HG03097 (cell line): ENCODE measurements around the gene TMEM239.
"Not testable (repeated sequence)": the region's sequence is repeated elsewhere in the genome, so short reads cannot be mapped to it uniquely, and the experiment has no call there.

Source experiments
- ATAC-seq: cut with Tn5 transposase; IDR thresholded peaks from one replicate; pipeline ENCODE4 v1.9.1; 2021; ENCODE audit not compliant: unreplicated experiment, low FRiP score

TMEM239 gene

GRCh38 chr20:2799271-2799670, 16.9 kb upstream of the TMEM239 start:
- no peak for ATAC-seq

GRCh38 chr20:2799688-2800520, 16.3 kb upstream of the TMEM239 start:
- ATAC-seq, result peak; percentile 14

DNA sequence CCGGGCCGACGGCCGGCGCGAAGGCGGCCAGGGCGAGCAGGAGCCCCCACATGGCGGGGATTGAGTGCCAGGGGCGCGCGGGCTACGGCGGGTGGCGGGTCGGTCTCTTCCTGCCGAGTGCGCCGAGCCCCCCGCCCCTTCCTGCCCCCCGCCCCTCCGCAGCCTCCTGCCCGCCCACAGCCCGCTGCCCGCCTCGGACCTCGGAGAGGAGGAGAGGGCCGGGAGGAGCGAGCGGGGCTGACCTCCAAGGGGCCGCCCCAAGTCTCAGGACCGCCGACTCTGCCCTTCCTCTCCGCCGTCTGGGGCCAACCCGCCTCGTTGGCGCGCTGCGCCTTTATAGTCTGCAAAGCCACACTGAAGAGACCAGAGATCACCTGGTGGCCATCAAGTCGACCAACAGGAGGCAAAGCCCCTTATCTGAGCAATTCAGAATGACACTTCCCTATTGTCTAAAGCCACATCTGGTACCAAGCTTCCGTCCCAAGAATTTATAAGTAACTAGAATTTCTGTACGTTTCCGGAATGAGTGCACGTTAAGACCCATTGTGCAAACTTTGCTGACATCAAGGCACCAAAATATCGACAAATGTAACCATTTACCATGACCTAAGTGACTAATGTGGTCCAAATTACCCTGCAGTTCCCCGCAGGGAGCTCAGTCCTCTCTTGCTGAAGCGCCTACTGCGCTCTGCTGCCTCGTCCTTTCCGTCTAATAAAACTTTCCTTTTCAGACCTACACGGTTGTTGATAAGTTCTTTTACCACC, 15.5 kb upstream of the TMEM239 start, which contains the start of gene CPXM1:
CPXM1 (minus strand) TSS at position 107 of the 765 bp plus-strand sequence; CDS start at position 52, 55 bp downstream.
- ATAC-seq, result peak; percentile 53

- ATAC-seq, result no peak
These were observed 14.9 kb upstream of the TMEM239 start for GRCh38 chr20:2801286-2801728.

DNA sequence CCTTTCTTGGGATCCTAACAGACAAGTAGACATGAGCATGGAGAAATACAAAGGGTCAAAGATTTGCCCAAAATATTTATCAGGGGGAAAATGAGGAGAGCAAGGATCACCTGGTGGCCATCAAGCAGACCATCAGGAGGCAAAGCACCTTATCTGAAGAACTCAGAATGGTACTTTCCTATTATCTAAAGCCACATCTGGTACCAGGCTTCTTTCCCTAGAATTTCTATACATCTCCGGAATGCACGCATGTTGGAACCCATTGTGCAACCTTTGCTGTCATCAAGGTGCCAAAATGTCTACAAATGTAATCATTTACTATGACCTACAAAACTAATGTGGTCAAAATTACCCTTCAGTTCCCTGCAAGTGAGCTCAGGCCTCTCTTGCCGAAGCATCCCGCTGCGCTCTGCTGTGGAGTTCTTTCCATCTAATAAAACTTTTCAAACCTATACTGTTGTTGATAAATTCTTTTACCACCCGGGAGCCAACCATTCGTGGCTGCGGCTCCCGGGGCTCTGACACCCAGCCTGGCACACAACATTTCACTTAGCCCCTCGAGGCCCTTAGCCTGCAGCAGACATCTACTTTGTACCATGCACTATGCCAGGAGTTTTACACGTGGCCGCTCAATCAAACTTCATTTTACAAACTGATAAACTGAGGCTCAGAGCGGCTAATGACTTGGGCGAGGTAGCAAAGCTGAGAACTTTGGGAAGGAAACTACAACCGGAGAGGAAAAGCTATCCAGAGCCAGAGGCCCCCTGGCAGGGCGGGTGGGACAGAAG, 11.9 kb upstream of the TMEM239 start:
- ATAC-seq, result no peak

DNA sequence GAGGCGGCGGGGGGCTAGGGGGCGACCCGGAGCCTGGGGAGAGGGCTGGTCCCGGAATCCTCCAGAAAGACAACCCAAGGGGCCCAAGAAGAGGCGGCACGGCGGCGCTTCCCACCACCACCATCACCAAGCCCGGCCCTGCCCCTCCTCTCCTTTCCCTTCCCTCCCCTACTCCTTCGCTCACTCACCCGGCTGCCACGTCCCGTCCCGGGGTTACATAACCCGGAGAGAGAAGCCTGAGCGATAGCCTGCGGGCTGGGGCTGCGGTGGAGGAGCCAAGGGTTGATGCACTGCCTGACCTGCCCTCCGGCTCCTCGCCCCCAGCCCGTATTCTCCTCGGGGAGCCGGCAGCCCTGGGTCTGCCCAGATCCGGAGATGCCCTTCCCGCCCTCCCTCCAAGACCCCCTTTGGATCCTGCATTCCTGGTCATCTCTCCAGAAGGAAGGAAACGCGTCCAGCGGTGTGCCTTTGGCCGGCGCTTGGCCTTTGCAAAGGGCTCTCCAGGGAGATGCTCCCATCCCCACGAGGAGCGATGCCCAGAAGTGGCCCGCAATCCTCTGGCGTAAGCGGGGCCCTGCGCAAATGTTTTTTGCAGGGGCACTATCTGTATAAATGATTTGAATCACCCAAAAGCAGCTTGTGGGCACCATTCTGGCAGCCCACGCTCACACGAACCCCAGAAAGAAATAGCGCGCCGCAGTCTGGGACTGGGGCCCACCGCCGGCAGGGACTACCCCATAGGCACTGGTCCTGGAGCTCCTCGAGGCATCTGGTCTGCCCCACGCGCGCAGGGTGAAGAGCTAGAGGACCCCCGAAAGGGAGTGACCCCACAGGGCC, 11.1 kb upstream of the TMEM239 start:
- no peak for ATAC-seq

- no peak for ATAC-seq
These were observed 10.3 kb upstream of the TMEM239 start for GRCh38 chr20:2805689-2806350.

- no peak for ATAC-seq
These were observed 9.8 kb upstream of the TMEM239 start for GRCh38 chr20:2806351-2806701.

- ATAC-seq, result no peak
These were observed 9.1 kb upstream of the TMEM239 start for GRCh38 chr20:2807019-2807418.

GRCh38 chr20:2807929-2808328, 8.2 kb upstream of the TMEM239 start:
- ATAC-seq, result not testable (repeated sequence)

- no peak for ATAC-seq
These were observed 6.5 kb upstream of the TMEM239 start for GRCh38 chr20:2809690-2810089.

- no peak for ATAC-seq
These were observed 4.0 kb upstream of the TMEM239 start for GRCh38 chr20:2812189-2812588.

DNA sequence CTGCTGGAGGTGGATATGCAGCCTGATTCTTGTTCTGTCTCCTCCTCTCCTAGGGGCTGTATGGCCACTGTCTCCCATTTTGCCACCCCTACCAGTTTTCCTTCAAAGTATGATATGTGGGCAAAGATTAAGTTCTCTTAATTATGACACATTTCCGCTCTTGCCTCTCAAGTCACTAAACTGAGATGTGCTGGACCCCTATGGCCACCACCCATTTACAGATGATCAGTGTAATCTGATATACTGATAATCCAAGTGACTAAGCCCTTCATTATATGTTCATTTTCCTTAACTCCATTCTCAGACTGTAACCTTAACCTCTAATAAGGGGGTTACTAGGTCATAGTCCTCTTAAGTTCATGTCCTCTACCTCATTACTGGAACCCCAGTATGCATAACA, 2.1 kb upstream of the TMEM239 start:
- no peak for ATAC-seq

- no peak for ATAC-seq
These were observed 1.5 kb upstream of the TMEM239 start, which contains the start of gene C20orf141 for GRCh38 chr20:2814587-2815051. Gene C20orf141, plus strand, starts transcription at chr20:2814987. Its CDS starts 198 bp downstream, at chr20:2815185.

DNA sequence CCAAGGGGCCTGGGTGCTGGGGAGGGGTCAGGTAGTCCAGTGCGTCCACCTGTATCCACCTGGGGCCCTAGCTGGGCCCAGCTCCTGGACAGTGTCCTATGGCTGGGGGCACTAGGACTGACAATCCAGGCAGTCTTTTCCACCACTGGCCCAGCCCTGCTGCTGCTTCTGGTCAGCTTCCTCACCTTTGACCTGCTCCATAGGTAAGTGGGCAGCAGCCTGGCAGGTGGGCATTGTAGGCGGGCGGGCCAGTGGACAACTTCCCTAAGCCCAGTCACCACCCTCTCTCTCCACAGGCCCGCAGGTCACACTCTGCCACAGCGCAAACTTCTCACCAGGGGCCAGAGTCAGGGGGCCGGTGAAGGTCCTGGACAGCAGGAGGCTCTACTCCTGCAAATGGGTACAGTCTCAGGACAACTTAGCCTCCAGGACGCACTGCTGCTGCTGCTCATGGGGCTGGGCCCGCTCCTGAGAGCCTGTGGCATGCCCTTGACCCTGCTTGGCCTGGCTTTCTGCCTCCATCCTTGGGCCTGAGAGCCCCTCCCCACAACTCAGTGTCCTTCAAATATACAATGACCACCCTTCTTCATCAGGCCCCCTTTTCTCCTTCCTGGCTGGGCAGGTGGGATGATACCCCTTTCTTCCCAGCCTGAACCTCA, 793 bp upstream of the TMEM239 start:
- no peak for ATAC-seq

DNA sequence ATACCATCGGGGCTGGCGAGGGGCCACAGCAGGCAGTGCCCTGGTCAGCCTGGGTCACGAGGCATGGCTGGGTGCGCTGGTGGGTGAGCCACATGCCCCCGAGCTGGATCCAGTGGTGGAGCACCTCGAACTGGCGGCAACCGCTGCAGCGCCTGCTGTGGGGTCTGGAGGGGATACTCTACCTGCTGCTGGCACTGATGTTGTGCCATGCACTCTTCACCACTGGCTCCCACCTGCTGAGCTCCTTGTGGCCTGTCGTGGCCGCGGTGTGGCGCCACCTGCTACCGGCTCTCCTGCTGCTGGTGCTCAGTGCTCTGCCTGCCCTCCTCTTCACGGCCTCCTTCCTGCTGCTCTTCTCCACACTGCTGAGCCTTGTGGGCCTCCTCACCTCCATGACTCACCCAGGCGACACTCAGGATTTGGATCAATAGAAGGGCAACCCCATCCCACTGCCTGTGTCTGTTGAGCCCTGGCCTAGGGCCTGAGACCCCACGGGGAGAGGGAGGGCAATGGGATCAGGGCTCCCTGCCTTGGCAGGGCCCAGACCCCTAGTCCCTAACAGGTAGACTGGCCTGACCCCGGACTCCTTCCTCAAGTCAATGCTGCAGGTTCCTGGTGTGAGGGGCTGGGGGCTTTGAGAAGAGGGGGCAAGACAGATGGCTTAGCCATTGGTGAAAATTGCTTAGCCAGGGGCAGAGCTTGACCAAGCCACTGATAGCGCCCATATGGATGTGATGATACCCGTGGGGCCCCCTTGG, 598 bp downstream of the TMEM239 start:
- ATAC-seq, result no peak

DNA sequence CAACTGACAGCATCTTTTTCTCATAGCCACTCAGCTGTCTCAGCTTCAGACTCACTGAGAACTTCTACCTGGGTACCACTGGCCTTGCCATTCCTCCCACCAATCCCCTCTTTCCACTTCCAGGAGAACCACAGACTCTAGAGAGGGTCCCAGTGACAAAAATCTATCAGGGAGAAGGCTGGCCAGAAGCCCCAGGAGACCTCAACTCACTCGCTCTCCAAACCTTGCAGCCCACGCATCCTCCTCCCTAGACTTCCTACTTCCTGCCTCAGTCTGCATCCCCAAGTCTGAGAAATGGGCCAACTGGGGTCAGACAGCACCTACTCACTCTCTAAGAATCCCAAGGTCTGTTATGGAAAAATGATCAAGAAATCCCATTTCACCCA, 1.2 kb downstream of the TMEM239 start:
- ATAC-seq, result no peak
